Ureter (tissue), 1 donor: ENCODE results near the gene GPD2. TPM values are rescaled to one million over a fixed set of nuclear protein-coding genes. Genes with fewer than 3 reads are reported as not detected.

Experiments used
- total RNA-seq: library from RNA; stranded (reverse); gene quantifications from one replicate; pipeline ENCODE4 v1.2.4, GENCODE V29; 2023
- donor health status: DM: yes; HTN: yes; CAD: no.

Gene GPD2
- total RNA-seq, 1 donor from 2014 or later, result 58.2 TPM

Other genes with a start within 250 kb of the GPD2 start
- gene NR4A2, start 103.7 kb upstream of the GPD2 start, total RNA-seq, result 6.6 TPM